ENCODE results near the gene LYPD5. TPM values are rescaled to one million over a fixed set of nuclear protein-coding genes. Genes with fewer than 3 reads are reported as not detected.

Gene LYPD5
- total and polyA plus RNA-seq, 2 of the 13 experiments (the other 11 are each of a cell fraction or from before 2014, with no cell fraction given), result not detected

DNA sequence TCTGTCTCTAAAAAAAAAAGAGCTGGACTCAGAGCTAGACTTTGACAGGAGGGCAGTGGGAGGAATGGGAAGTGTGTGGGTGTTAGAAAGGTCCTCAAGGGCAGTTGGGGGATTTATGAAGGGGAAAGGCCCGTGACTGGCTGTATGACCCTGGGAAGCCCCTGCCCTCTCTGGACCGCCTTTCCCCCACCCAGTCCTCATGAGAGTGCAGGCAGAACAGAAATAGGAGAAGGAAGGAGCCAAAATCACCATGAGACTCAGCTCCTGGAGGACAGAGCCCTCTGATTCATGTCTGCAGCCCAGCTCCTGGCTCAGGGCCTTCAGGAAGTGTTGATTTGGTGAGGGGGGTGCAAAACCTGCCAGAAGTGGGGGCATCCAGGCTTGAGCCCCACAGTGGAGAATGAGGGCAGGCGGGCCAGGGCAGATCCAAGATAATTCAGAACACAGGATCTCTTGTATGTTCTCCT lies 38.7 kb downstream of the LYPD5 start (continued):
- TF ChIP-seq SOX5 (CRISPR knock-in tag; IDR thresholded peaks at IDR 0.05; ENCODE audit: borderline replicate concordance), result no peak
- TF ChIP-seq, protein P1, sequence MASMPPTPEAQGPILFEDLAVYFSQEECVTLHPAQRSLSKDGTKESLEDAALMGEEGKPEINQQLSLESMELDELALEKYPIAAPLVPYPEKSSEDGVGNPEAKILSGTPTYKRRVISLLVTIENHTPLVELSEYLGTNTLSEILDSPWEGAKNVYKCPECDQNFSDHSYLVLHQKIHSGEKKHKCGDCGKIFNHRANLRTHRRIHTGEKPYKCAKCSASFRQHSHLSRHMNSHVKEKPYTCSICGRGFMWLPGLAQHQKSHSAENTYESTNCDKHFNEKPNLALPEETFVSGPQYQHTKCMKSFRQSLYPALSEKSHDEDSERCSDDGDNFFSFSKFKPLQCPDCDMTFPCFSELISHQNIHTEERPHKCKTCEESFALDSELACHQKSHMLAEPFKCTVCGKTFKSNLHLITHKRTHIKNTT (CRISPR knock-in tag; IDR thresholded peaks at IDR 0.05), result no peak
- no peak for TF ChIP-seq ISX (CRISPR knock-in tag; conservative IDR thresholded peaks at IDR 0.05)

DNA sequence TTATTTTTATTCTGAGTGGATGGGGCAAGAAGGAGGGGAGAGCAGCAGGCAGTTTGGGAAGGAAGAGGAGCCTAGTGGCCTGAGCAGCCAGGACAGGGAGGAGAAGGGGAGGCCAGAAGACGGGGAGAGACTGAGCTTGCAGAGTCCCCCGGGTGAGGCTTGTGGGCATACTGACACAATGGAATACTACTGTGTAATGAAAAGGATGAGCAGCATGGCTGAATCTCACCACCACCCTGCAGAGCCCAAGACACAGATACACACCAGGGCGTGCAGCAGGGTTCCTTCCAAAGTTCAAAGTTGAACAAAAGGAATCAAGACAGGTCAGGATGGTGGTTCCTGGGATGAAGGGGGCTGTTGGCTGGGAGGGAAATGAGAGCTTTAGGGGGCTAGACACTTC lies 39.4 kb downstream of the LYPD5 start:
- H3K9me3 ChIP-seq (ENCODE audit: low read length), result no peaks in the 10 kb centered on the region
- no TSS peak for BruUV-seq (replicated peaks)
- H3K4me2 ChIP-seq (ENCODE audit: low read depth, low read length), result no peak overlapping the region
- peaks cover 25% of the 10 kb centered on the region for H3K4me1 ChIP-seq (ENCODE audit: insufficient read depth, low read length)
- 11% methylated on average over 3 of the region's 3 CpGs for WGBS (ENCODE audit: low lambda C conversion rate)
- no peaks in the 10 kb centered on the region for H3K36me3 ChIP-seq (replicated peaks in 1 of 2; ENCODE audit: control insufficient read depth in 1 of 2, insufficient read depth in 2 of 2, low read length in 2 of 2)
- H3K4me3 ChIP-seq (replicated peaks in 1 of 3; ENCODE audit: insufficient read depth in 1 of 3, low read depth in 2 of 3, low read length in 3 of 3), result no peak overlapping the region
- ATAC-seq, result no peak
- no peaks in the 10 kb centered on the region for H4K20me1 ChIP-seq (ENCODE audit: insufficient read depth, low read length)
- no peak overlapping the region for H3K27ac ChIP-seq (ENCODE audit: extremely low read length, insufficient read depth, low read length)
- H3K79me2 ChIP-seq (ENCODE audit: insufficient read depth, low read length), result no peaks in the 10 kb centered on the region
- POLR2A ChIA-PET, result no interaction called here
- no peak for FAIRE-seq
- no peaks in the 10 kb centered on the region for H3K27me3 ChIP-seq (ENCODE audit: control insufficient read depth in 1 of 2, insufficient read depth in 2 of 2, low read length in 2 of 2)
- no peak for DNase-seq (ENCODE audit: low spot score)
- in situ Hi-C loops (cut with HindIII; ENCODE audit: extremely low pct_ligation_motif_present, low pct_unique_long_range_greater_than_20kb) (no loop called here), intact Hi-C loops (cut with micrococcal nuclease; ENCODE audit: unreplicated experiment) (loop anchor here (10.0 kb wide), 1 partner anchor 98 kb away; no protein-coding TSS in a partner anchor)
- H3K9ac ChIP-seq (ENCODE audit: insufficient read depth, low read depth, low read length), result no peak overlapping the region
- H2AFZ ChIP-seq (ENCODE audit: low read length), result no peak overlapping the region
- CTCF ChIA-PET (ENCODE audit: low intra/inter-chr PET ratio, low total read pairs), result no interaction called here
- TF ChIP-seq KDM5A (IDR thresholded peaks at IDR 0.05; ENCODE audit: borderline replicate concordance, low read length) (no peak), KDM6A (CRISPR knock-in tag; IDR thresholded peaks at IDR 0.05; ENCODE audit: low read depth) (no peak), GABPB1 (CRISPR knock-in tag; IDR thresholded peaks at IDR 0.05) (no peak), ISL2 (CRISPR knock-in tag; IDR thresholded peaks at IDR 0.05) (no peak), DMAP1 (CRISPR knock-in tag; IDR thresholded peaks at IDR 0.05) (no peak), JDP2 (CRISPR knock-in tag; IDR thresholded peaks at IDR 0.05; ENCODE audit: borderline replicate concordance) (no peak), MZF1 (CRISPR knock-in tag; IDR thresholded peaks at IDR 0.05; ENCODE audit: borderline replicate concordance) (no peak)
- TF ChIP-seq, protein P2, sequence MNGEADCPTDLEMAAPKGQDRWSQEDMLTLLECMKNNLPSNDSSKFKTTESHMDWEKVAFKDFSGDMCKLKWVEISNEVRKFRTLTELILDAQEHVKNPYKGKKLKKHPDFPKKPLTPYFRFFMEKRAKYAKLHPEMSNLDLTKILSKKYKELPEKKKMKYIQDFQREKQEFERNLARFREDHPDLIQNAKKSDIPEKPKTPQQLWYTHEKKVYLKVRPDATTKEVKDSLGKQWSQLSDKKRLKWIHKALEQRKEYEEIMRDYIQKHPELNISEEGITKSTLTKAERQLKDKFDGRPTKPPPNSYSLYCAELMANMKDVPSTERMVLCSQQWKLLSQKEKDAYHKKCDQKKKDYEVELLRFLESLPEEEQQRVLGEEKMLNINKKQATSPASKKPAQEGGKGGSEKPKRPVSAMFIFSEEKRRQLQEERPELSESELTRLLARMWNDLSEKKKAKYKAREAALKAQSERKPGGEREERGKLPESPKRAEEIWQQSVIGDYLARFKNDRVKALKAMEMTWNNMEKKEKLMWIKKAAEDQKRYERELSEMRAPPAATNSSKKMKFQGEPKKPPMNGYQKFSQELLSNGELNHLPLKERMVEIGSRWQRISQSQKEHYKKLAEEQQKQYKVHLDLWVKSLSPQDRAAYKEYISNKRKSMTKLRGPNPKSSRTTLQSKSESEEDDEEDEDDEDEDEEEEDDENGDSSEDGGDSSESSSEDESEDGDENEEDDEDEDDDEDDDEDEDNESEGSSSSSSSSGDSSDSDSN (CRISPR knock-in tag; IDR thresholded peaks at IDR 0.05), result no peak
- TF ChIP-seq, protein P3, sequence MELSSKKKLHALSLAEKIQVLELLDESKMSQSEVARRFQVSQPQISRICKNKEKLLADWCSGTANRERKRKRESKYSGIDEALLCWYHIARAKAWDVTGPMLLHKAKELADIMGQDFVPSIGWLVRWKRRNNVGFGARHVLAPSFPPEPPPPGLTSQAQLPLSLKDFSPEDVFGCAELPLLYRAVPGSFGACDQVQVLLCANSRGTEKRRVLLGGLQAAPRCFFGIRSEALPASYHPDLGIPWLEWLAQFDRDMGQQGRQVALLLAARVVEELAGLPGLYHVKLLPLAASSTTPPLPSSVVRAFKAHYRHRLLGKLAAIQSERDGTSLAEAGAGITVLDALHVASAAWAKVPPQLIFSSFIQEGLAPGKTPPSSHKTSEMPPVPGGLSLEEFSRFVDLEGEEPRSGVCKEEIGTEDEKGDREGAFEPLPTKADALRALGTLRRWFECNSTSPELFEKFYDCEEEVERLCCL (CRISPR knock-in tag; IDR thresholded peaks at IDR 0.05; ENCODE audit: borderline replicate concordance), result no peak
- TF ChIP-seq, protein P4, sequence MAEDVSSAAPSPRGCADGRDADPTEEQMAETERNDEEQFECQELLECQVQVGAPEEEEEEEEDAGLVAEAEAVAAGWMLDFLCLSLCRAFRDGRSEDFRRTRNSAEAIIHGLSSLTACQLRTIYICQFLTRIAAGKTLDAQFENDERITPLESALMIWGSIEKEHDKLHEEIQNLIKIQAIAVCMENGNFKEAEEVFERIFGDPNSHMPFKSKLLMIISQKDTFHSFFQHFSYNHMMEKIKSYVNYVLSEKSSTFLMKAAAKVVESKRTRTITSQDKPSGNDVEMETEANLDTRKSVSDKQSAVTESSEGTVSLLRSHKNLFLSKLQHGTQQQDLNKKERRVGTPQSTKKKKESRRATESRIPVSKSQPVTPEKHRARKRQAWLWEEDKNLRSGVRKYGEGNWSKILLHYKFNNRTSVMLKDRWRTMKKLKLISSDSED (CRISPR knock-in tag; IDR thresholded peaks at IDR 0.05), result no peak
- TF ChIP-seq, protein P5, sequence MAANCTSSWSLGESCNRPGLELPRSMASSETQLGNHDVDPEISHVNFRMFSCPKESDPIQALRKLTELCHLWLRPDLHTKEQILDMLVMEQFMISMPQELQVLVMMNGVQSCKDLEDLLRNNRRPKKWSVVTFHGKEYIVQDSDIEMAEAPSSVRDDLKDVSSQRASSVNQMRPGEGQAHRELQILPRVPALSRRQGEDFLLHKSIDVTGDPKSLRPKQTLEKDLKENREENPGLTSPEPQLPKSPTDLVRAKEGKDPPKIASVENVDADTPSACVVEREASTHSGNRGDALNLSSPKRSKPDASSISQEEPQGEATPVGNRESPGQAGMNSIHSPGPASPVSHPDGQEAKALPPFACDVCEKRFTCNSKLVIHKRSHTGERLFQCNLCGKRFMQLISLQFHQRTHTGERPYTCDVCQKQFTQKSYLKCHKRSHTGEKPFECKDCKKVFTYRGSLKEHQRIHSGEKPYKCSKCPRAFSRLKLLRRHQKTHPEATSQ (CRISPR knock-in tag; IDR thresholded peaks at IDR 0.05; ENCODE audit: borderline replicate concordance), result no peak
- TF ChIP-seq, protein P6, sequence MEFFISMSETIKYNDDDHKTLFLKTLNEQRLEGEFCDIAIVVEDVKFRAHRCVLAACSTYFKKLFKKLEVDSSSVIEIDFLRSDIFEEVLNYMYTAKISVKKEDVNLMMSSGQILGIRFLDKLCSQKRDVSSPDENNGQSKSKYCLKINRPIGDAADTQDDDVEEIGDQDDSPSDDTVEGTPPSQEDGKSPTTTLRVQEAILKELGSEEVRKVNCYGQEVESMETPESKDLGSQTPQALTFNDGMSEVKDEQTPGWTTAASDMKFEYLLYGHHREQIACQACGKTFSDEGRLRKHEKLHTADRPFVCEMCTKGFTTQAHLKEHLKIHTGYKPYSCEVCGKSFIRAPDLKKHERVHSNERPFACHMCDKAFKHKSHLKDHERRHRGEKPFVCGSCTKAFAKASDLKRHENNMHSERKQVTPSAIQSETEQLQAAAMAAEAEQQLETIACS (CRISPR knock-in tag; IDR thresholded peaks at IDR 0.05), result no peak

Measured in HepG2 (cell line).